Liver (tissue), 9 donors: ENCODE results near the gene BIRC6. TPM values are rescaled to one million over a fixed set of nuclear protein-coding genes. Genes with fewer than 3 reads are reported as not detected.

Experiments
- DNase-seq: peaks from one replicate; pipeline ENCODE4 v3.0.0-alpha.2; 2017; ENCODE audit warnings: low spot score
- H3K27ac ChIP-seq, 2 donors: one replicate each; pipeline ENCODE4 v1.7.0; 2013; ENCODE audit warnings: inconsistent platforms in 2 of 2, low read length in 2 of 2, control low read depth in 1 of 2, low read depth in 1 of 2, mild to moderate bottlenecking in 1 of 2
- H3K27me3 ChIP-seq, 4 donors: one replicate each; pipeline versions ENCODE4 v1.6.1 to v1.7.0; 2013; ENCODE audit warnings: low read length in 3 of 4, inconsistent platforms in 1 of 4, mild to moderate bottlenecking in 1 of 4, moderate library complexity in 1 of 4; ENCODE audit not compliant: control insufficient read depth in 4 of 4, insufficient read depth in 4 of 4
- H3K36me3 ChIP-seq, 4 donors: one replicate each; pipeline versions ENCODE4 v1.6.1 to v1.7.0; 2013; ENCODE audit warnings: low read length in 3 of 4, mild to moderate bottlenecking in 3 of 4, low read depth in 1 of 4, moderate library complexity in 1 of 4; ENCODE audit not compliant: control insufficient read depth in 4 of 4, insufficient read depth in 3 of 4
- H3K4me1 ChIP-seq, 4 donors: one replicate each; pipeline versions ENCODE4 v1.6.1 to v1.7.0; 2013; ENCODE audit warnings: low read length in 3 of 4, mild to moderate bottlenecking in 3 of 4, moderate library complexity in 1 of 4; ENCODE audit not compliant: control insufficient read depth in 4 of 4, insufficient read depth in 4 of 4
- H3K4me3 ChIP-seq, 3 donors: one replicate each; pipeline versions ENCODE4 v1.6.1 to v1.7.0; 2013; ENCODE audit warnings: low read length in 3 of 3, control low read depth in 1 of 3, low read depth in 1 of 3, mild to moderate bottlenecking in 1 of 3
- H3K9ac ChIP-seq, 2 donors: one replicate each; pipeline ENCODE4 v1.7.0; 2013; ENCODE audit warnings: low read length in 2 of 2, mild to moderate bottlenecking in 2 of 2, moderate library complexity in 2 of 2, control low read depth in 1 of 2, low read depth in 1 of 2
- H3K9me3 ChIP-seq, 4 donors: one replicate each; pipeline versions ENCODE4 v1.6.1 to v1.7.0; 2013; ENCODE audit warnings: low read length in 3 of 4; ENCODE audit not compliant: control insufficient read depth in 4 of 4
- ATF3 ChIP-seq: IDR thresholded peaks from 2 replicates; pipeline ENCODE4 v1.6.1; 2016; ENCODE audit warnings: antibody characterized with exemption
- CTCF ChIP-seq: fragments of 150-350 bp; IDR thresholded peaks from 2 replicates; pipeline ENCODE4 v1.5.1; 2017; ENCODE audit warnings: improper control_type of control experiment, low read depth, low read length; ENCODE audit not compliant: missing input control
- EGR1 ChIP-seq, 2 donors: IDR thresholded peaks; 2 replicates each; pipeline ENCODE4 v1.6.1; 2016 to 2018; ENCODE audit warnings: antibody characterized with exemption in 2 of 2, low read depth in 2 of 2
- FOXA1 ChIP-seq: IDR thresholded peaks from 2 replicates; pipeline ENCODE4 v1.6.1; 2016; ENCODE audit warnings: antibody characterized with exemption
- FOXA2 ChIP-seq: IDR thresholded peaks from 2 replicates; pipeline ENCODE4 v1.6.1; 2016; ENCODE audit warnings: antibody characterized with exemption
- GABPA ChIP-seq, 2 donors: IDR thresholded peaks in 1 of 2; conservative IDR thresholded peaks in 1 of 2; 2 replicates each; pipeline ENCODE4 v1.6.1; 2016; ENCODE audit warnings: antibody characterized with exemption in 2 of 2, mild to moderate bottlenecking in 1 of 2, moderate library complexity in 1 of 2
- HNF4A ChIP-seq, 2 donors: conservative IDR thresholded peaks; 2 replicates each; pipeline ENCODE4 v1.6.1; 2016; ENCODE audit warnings: antibody characterized with exemption in 2 of 2, mild to moderate bottlenecking in 2 of 2
- HNF4G ChIP-seq: IDR thresholded peaks from 2 replicates; pipeline ENCODE4 v1.6.1; 2016; ENCODE audit warnings: antibody characterized with exemption
- JUND ChIP-seq, 2 donors: IDR thresholded peaks; 2 replicates each; pipeline ENCODE4 v1.6.1; 2016; ENCODE audit warnings: antibody characterized with exemption in 2 of 2
- MAX ChIP-seq: IDR thresholded peaks from 2 replicates; pipeline ENCODE4 v1.6.1; 2016; ENCODE audit warnings: antibody characterized with exemption
- NR2F2 ChIP-seq: IDR thresholded peaks from 2 replicates; pipeline ENCODE4 v1.6.1; 2016; ENCODE audit warnings: antibody characterized with exemption
- RAD21 ChIP-seq, 2 donors: IDR thresholded peaks; 2 replicates each; pipeline ENCODE4 v1.6.1; 2016; ENCODE audit warnings: antibody characterized with exemption in 2 of 2, mild to moderate bottlenecking in 2 of 2
- RXRA ChIP-seq, 2 donors: IDR thresholded peaks; 2 replicates each; pipeline ENCODE4 v1.6.1; 2017 to 2018; ENCODE audit warnings: antibody characterized with exemption in 2 of 2, mild to moderate bottlenecking in 1 of 2
- SP1 ChIP-seq: IDR thresholded peaks from 2 replicates; pipeline ENCODE4 v1.6.1; 2018; ENCODE audit warnings: antibody characterized with exemption, mild to moderate bottlenecking
- TAF1 ChIP-seq: conservative IDR thresholded peaks from 2 replicates; pipeline ENCODE4 v1.6.1; 2016; ENCODE audit warnings: antibody characterized with exemption, mild to moderate bottlenecking
- YY1 ChIP-seq: IDR thresholded peaks from 2 replicates; pipeline ENCODE4 v1.6.1; 2016; ENCODE audit warnings: antibody characterized with exemption, mild to moderate bottlenecking
- ZBTB33 ChIP-seq: IDR thresholded peaks from 2 replicates; pipeline ENCODE4 v1.6.1; 2016; ENCODE audit warnings: antibody characterized with exemption
- WGBS: extraction: QIAGEN DNeasy Blood & Tissue Kit; methylation state at CpG from one replicate; pipeline ENCODE4 v1.1.7; 2013; 5-methylcytosine and 5-hydroxymethylcytosine counted together
- polyA plus RNA-seq, 2 donors: library from polyadenylated mRNA; stranded (reverse) in 1 of 2; unstranded in 1 of 2; fragments of 200-250 nt in 1 of 2; fragments of >200 nt in 1 of 2; fragmentation: Nextera tagmentation in 1 of 2; extraction: Ambion mirVana in 1 of 2; gene quantifications; one replicate each; pipeline versions ENCODE4 v1.2.1 to v1.2.3, GENCODE V29; 2013 to 2015
- total RNA-seq, 2 donors: library from RNA; depleted of rRNA; stranded (reverse); fragments of >200 nt; gene quantifications; one replicate each; pipeline ENCODE4 v1.2.3, GENCODE V29; 2014
- TF ChIP-seq, protein P1 (sequence below): IDR thresholded peaks from 2 replicates; pipeline ENCODE4 v1.6.1; 2016; ENCODE audit warnings: antibody characterized with exemption, mild to moderate bottlenecking
- donor health status: healthy.
- donor health status: healthy.
- donor health status: healthy.
- donor health status: healthy.
- donor health status: healthy.

Gene BIRC6
- total and polyA plus RNA-seq, 4 donors, result 11.1 to 171 (median 45.2) TPM

- no peak for TF ChIP-seq EGR1 (IDR thresholded peaks at IDR 0.05; ENCODE audit: low read depth in 2 of 2)
- no peak for TF ChIP-seq MAX
- TF ChIP-seq NR2F2, result no peak
- TF ChIP-seq HNF4A (conservative IDR thresholded peaks at IDR 0.05), result no peak
- no peak for TF ChIP-seq HNF4G
- no peak for TF ChIP-seq CTCF
- no peak for TF ChIP-seq TAF1
- TF ChIP-seq GABPA (IDR thresholded peaks at IDR 0.05 in 1 of 2, conservative IDR thresholded peaks at IDR 0.05 in 1 of 2), result no peak
- TF ChIP-seq ZBTB33, result no peak
- no peak for TF ChIP-seq JUND (IDR thresholded peaks at IDR 0.05)
- no peak for TF ChIP-seq RAD21 (IDR thresholded peaks at IDR 0.05)
- no peak for TF ChIP-seq ATF3
- TF ChIP-seq FOXA1, result no peak
- TF ChIP-seq FOXA2, result no peak
- TF ChIP-seq, protein P1, sequence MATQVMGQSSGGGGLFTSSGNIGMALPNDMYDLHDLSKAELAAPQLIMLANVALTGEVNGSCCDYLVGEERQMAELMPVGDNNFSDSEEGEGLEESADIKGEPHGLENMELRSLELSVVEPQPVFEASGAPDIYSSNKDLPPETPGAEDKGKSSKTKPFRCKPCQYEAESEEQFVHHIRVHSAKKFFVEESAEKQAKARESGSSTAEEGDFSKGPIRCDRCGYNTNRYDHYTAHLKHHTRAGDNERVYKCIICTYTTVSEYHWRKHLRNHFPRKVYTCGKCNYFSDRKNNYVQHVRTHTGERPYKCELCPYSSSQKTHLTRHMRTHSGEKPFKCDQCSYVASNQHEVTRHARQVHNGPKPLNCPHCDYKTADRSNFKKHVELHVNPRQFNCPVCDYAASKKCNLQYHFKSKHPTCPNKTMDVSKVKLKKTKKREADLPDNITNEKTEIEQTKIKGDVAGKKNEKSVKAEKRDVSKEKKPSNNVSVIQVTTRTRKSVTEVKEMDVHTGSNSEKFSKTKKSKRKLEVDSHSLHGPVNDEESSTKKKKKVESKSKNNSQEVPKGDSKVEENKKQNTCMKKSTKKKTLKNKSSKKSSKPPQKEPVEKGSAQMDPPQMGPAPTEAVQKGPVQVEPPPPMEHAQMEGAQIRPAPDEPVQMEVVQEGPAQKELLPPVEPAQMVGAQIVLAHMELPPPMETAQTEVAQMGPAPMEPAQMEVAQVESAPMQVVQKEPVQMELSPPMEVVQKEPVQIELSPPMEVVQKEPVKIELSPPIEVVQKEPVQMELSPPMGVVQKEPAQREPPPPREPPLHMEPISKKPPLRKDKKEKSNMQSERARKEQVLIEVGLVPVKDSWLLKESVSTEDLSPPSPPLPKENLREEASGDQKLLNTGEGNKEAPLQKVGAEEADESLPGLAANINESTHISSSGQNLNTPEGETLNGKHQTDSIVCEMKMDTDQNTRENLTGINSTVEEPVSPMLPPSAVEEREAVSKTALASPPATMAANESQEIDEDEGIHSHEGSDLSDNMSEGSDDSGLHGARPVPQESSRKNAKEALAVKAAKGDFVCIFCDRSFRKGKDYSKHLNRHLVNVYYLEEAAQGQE, result no peak
- no peak for TF ChIP-seq YY1
- TF ChIP-seq SP1, result no peak
- no peak for TF ChIP-seq RXRA (IDR thresholded peaks at IDR 0.05)
- DNase-seq, result no peak
- Histone ChIP-seq H3K9me3 (no peaks in the 10 kb centered on the region), H3K27me3 (no peaks in the 10 kb centered on the region), H3K27ac (no peak overlapping the region), H3K36me3 (peaks cover 10 to 28% (median 16%) of the 10 kb centered on the region in 4 donors), H3K4me1 (peaks cover 0 to 5% (median 4%) of the 10 kb centered on the region in 4 donors), H3K9ac (no peak overlapping the region), H3K4me3 (no peak overlapping the region)
- WGBS, result 98% methylated on average over 2 of the region's 2 CpGs
These were observed 29.9 kb downstream of the BIRC6 start for GRCh38 chr2:32386739-32387138.
